Panc1 (cell line): ENCODE measurements around the gene PDCD4. TPM values are rescaled to one million over a fixed set of nuclear protein-coding genes. Genes with fewer than 3 reads are reported as not detected.
A peak's percentile ranks its signal among the peaks of the same experiment; 100 is the strongest.

Experiments
- ATAC-seq: fragments of 200-7000 bp; cut with Tn5 transposase; 2 replicates; pipeline ENCODE4 v1.9.1; 2020; ENCODE audit warnings: mild to moderate bottlenecking, moderate library complexity
- BruUV-seq: library from RNA; stranded (reverse); fragments of 400-500 nt; replicated peaks from 2 replicates; lab custom pipeline; 2021; lab: Mats Ljungman, UMichigan
- CTCF ChIA-PET: fragments of 300-600 bp; sonication (Branson Sonifier 250); formaldehyde crosslinking; loops from one replicate; lab custom pipeline; 2022; ENCODE audit warnings: antibody characterized with exemption; lab: Charles Lee
- POLR2A ChIA-PET: fragments of 300-600 bp; sonication (Branson Sonifier 250); formaldehyde crosslinking; loops from one replicate; lab custom pipeline; 2022; ENCODE audit warnings: antibody characterized with exemption; lab: Charles Lee
- DNase-seq: peaks from one replicate; pipeline ENCODE4 v3.0.0-alpha.2; 2010; ENCODE audit warnings: low read depth, low spot score
- H3K27ac ChIP-seq: 2 replicates; pipeline ENCODE4 v1.5.1; 2011; ENCODE audit warnings: mild to moderate bottlenecking, low read length, inconsistent platforms
- H3K27me3 ChIP-seq: fragments of 200-500 bp; sonication (Bioruptor generic); 2 replicates; pipeline ENCODE4 v1.6.0; 2014; ENCODE audit warnings: low read length, inconsistent platforms; ENCODE audit not compliant: control insufficient read depth, insufficient read depth
- H3K36me3 ChIP-seq: fragments of 200-500 bp; sonication (Bioruptor generic); 2 replicates; pipeline ENCODE4 v1.5.1; 2014; ENCODE audit warnings: inconsistent platforms, mild to moderate bottlenecking, low read length, moderate library complexity; ENCODE audit not compliant: control insufficient read depth, insufficient read depth
- H3K4me1 ChIP-seq: 2 replicates; pipeline ENCODE4 v1.5.1; 2011; ENCODE audit warnings: inconsistent platforms, mild to moderate bottlenecking, low read length, moderate library complexity; ENCODE audit not compliant: control insufficient read depth, insufficient read depth
- H3K4me3 ChIP-seq, 2 experiments: 2 replicates each; pipeline ENCODE4 v1.5.1; 2011 to 2012; ENCODE audit warnings: low read depth in 2 of 2, low read length in 2 of 2, mild to moderate bottlenecking in 2 of 2, inconsistent platforms in 1 of 2, moderate library complexity in 1 of 2
- H3K9me3 ChIP-seq: fragments of 200-500 bp; sonication (Bioruptor generic); 2 replicates; pipeline ENCODE4 v1.5.1; 2014; ENCODE audit warnings: low read depth, mild to moderate bottlenecking, inconsistent platforms, low read length, moderate library complexity; ENCODE audit not compliant: control insufficient read depth, insufficient read depth
- POLR2AphosphoS5 ChIP-seq: IDR thresholded peaks from 2 replicates; pipeline ENCODE4 v1.6.1; 2012; ENCODE audit warnings: mild to moderate bottlenecking, low read depth, low read length, moderate library complexity
- SIN3A ChIP-seq: IDR thresholded peaks from 2 replicates; pipeline ENCODE4 v1.6.1; 2012; ENCODE audit warnings: low read depth, mild to moderate bottlenecking, low read length, moderate library complexity, borderline replicate concordance; ENCODE audit not compliant: insufficient read depth
- TCF7L2 ChIP-seq: IDR thresholded peaks from 2 replicates; pipeline ENCODE4 v1.6.1; 2011; ENCODE audit warnings: mild to moderate bottlenecking, low read depth, low read length, inconsistent platforms
- in situ Hi-C: cut with HindIII; loops from 2 replicates; pipeline ENCODE4 v1.10.0; 2016; ENCODE audit warnings: low sequenced_read_pairs, low pct_unique_long_range_greater_than_20kb
- intact Hi-C: fragments of 100-400 bp; cut with micrococcal nuclease; formaldehyde crosslinking; loops from one replicate; pipeline ENCODE4 v1.10.0; 2022; ENCODE audit not compliant: unreplicated experiment
- total RNA-seq: library from RNA; stranded (reverse); gene quantifications from one replicate; pipeline ENCODE4 v1.2.1, GENCODE V29; 2021; ENCODE audit not compliant: unreplicated experiment
- TF ChIP-seq, protein P1 (sequence below): fragments of 450-650 bp; IDR thresholded peaks from 2 replicates; pipeline ENCODE4 v1.5.1; 2017; ENCODE audit warnings: mild to moderate bottlenecking
- TF ChIP-seq, protein P2 (sequence below), 2 experiments: IDR thresholded peaks; 2 replicates each; pipeline ENCODE4 v1.6.1; 2011 to 2012; ENCODE audit warnings: low read depth in 2 of 2, control low read depth in 1 of 2, low read length in 1 of 2, mild to moderate bottlenecking in 1 of 2, moderate library complexity in 1 of 2; ENCODE audit not compliant: insufficient read depth in 1 of 2

The PDCD4 gene
- total RNA-seq, 1 experiment from 2014 or later: 33.6 TPM

DNA sequence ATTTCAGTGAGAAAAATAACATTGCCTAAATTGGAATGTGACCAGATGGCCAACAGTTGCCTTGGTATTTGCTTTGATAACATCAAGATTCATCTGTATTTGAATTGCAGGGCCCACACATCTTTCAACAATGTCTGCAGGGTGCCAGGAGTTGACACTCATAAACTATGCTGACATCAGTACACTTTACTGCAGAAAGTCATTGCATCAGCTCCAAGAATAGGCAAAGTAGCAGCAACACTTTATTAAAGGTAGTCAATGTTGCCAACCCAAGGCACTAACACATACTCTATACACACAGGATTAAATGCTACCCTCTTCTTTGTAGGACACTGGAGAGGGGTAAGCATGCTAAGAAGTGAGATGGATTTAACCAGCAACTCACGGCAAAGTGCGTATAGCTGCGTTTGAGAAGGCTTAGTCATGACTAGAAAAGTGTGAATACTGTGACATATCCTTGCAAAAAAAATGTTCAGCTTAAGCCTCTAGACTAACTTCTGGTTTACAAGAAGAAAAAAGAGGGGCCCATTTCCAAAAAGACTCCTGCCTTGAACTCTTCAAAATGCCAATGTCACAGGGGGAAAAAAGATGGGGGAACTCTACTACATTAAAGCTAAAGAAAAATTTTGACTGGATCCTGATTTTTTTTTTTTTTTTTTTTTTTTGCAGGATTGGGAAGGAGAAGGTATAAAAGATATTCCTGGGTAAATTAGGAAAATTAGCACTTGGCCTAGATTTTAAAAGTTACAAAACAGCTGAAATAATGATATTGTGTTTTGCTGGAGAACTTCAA is 45.0 kb downstream of the PDCD4 start:
- TF ChIP-seq POLR2AphosphoS5 (no peak), SIN3A (no peak), TCF7L2 (peak; percentile 63)
- TF ChIP-seq, protein P1, sequence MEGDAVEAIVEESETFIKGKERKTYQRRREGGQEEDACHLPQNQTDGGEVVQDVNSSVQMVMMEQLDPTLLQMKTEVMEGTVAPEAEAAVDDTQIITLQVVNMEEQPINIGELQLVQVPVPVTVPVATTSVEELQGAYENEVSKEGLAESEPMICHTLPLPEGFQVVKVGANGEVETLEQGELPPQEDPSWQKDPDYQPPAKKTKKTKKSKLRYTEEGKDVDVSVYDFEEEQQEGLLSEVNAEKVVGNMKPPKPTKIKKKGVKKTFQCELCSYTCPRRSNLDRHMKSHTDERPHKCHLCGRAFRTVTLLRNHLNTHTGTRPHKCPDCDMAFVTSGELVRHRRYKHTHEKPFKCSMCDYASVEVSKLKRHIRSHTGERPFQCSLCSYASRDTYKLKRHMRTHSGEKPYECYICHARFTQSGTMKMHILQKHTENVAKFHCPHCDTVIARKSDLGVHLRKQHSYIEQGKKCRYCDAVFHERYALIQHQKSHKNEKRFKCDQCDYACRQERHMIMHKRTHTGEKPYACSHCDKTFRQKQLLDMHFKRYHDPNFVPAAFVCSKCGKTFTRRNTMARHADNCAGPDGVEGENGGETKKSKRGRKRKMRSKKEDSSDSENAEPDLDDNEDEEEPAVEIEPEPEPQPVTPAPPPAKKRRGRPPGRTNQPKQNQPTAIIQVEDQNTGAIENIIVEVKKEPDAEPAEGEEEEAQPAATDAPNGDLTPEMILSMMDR: no peak
- TF ChIP-seq, protein P2, sequence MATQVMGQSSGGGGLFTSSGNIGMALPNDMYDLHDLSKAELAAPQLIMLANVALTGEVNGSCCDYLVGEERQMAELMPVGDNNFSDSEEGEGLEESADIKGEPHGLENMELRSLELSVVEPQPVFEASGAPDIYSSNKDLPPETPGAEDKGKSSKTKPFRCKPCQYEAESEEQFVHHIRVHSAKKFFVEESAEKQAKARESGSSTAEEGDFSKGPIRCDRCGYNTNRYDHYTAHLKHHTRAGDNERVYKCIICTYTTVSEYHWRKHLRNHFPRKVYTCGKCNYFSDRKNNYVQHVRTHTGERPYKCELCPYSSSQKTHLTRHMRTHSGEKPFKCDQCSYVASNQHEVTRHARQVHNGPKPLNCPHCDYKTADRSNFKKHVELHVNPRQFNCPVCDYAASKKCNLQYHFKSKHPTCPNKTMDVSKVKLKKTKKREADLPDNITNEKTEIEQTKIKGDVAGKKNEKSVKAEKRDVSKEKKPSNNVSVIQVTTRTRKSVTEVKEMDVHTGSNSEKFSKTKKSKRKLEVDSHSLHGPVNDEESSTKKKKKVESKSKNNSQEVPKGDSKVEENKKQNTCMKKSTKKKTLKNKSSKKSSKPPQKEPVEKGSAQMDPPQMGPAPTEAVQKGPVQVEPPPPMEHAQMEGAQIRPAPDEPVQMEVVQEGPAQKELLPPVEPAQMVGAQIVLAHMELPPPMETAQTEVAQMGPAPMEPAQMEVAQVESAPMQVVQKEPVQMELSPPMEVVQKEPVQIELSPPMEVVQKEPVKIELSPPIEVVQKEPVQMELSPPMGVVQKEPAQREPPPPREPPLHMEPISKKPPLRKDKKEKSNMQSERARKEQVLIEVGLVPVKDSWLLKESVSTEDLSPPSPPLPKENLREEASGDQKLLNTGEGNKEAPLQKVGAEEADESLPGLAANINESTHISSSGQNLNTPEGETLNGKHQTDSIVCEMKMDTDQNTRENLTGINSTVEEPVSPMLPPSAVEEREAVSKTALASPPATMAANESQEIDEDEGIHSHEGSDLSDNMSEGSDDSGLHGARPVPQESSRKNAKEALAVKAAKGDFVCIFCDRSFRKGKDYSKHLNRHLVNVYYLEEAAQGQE (IDR thresholded peaks at IDR 0.05; ENCODE audit: insufficient read depth in 1 of 2, low read depth in 2 of 2, low read length in 1 of 2): no peak
- in situ Hi-C loops: no loop called here
- POLR2A ChIA-PET: no interaction called here
- peaks cover 25% of the 10 kb centered on the region for H3K4me1 ChIP-seq
- H3K9me3 ChIP-seq: no peaks in the 10 kb centered on the region
- BruUV-seq: no TSS peak
- DNase-seq: no peak
- ATAC-seq: no peak
- H3K36me3 ChIP-seq: peaks cover 6% of the 10 kb centered on the region; the same call in 1 of the 2 replicates
- intact Hi-C loops: no loop called here
- CTCF ChIA-PET: no interaction called here
- H3K27ac ChIP-seq: peak overlapping the region; percentile 96
- H3K27me3 ChIP-seq: no peaks in the 10 kb centered on the region
- no peak overlapping the region for H3K4me3 ChIP-seq

DNA sequence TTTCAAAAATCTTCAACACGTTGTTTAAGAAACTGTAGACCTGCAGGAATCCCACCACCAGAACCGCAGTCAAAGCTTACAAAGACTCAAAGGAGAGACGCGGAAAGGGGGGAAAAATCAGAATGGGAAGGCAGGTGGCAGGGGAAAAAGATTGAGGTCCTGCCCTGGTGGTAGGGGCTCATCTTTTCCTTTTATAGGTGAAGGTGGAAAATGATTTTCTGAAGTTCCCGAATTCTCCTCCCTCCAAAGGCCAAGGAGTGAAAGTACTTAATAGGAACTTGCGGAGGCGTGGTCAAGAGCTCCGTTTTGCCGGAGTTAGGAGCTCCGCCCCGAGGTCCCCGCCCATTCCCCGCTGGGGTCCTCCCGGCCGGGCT is 46.5 kb downstream of the PDCD4 start:
- no TSS peak for BruUV-seq
- CTCF ChIA-PET: interaction anchor here (0.6 kb wide), 2 partner anchors 411 to 584 kb away, joined by 3 to 5 read pairs; no protein-coding TSS in a partner anchor
- TF ChIP-seq, protein P1: peak; percentile 10; the same call in 1 of the 2 replicates
- no peak for TF ChIP-seq TCF7L2
- POLR2A ChIA-PET: interaction anchor here (0.6 to 1.8 kb wide), 12 partner anchors 8 to 529 kb away, joined by 3 to 10 read pairs (median 4); partner anchors contain the start of gene PDCD4
- peak overlapping the region; percentile 96 for H3K27ac ChIP-seq
- in situ Hi-C loops (no loop called here), intact Hi-C loops (no loop called here)
- peak; percentile 79 for DNase-seq
- H3K4me3 ChIP-seq: peak overlapping the region; percentile 60 to 76
- H3K27me3 ChIP-seq: no peaks in the 10 kb centered on the region
- no peaks in the 10 kb centered on the region for H3K9me3 ChIP-seq
- H3K36me3 ChIP-seq: peaks cover 6% of the 10 kb centered on the region; the same call in 1 of the 2 replicates
- peaks cover 35% of the 10 kb centered on the region for H3K4me1 ChIP-seq
- ATAC-seq: no peak
